Measurements from ENCODE around the gene RNF215.
A peak's percentile ranks its signal among the peaks of the same experiment; 100 is the strongest.
"Not testable (repeated sequence)": the region's sequence is repeated elsewhere in the genome, so short reads cannot be mapped to it uniquely, and the experiment has no call there.

RNF215 gene

DNA sequence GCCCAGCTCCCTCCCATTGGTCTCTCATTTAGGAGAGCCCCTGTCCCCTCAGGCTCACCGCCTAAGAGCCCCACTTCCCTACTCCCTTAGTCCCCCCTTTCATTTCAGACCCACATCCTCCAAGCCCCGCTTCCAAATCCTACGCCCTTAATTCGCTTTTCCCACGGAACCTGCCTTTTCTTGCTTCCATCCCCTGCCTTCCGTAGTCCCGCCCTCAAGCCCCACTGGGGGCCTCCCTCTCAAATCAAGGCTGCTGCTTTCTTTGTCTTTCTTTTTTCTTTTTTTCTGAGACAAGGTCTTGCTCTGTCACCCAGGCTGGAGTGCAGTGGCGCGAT, 30.0 kb downstream of the RNF215 start:
- no peak for DNase-seq

DNA sequence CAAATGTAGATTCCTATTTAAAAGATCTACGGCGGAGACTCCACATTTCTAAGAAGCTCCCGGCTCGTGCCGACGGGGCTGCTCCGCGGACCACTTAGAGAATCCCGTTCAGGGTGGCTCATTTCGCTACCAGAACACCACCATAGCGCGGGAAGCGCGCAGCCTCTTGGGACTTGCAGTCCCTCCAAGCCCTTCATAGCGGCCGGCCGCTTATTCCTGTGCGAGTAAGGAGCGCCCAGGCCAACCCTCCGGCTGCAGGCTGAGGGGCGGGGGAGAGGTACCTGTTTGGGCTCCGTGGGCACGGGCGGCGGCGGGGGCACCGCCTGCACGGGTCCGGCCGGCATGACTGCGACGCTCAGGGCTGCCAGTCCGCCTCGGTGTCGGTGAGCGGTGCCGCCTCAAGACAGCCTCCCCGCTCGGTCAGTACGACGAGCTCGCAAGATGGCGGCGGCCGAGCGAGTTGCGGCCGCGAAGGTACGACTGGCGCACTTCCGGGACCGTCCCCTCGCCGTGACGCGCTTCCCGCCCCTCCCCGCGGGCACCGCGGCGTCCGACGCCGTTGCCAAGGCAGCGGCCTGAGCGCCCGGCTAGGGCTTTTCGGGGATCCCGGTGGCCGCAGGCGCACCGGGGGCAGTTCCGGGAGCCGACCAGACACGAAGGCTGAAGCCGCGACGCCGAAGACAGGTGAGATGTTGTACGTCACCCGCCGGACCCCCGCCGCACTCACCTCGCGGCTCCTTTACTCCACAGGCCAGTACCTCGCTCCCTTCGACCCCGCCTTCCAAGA, 30.6 kb downstream of the RNF215 start, which contains the start of the genes CCDC157 and SF3A1:
CCDC157 (plus strand) TSS at position 559 of the 787 bp plus-strand sequence. CDS start 8,994 bp downstream, outside the sequence.
SF3A1 (minus strand) TSS at position 446 of the 787 bp plus-strand sequence; CDS start at position 344, 102 bp downstream.
- DNase-seq, result peak; percentile 86

DNA sequence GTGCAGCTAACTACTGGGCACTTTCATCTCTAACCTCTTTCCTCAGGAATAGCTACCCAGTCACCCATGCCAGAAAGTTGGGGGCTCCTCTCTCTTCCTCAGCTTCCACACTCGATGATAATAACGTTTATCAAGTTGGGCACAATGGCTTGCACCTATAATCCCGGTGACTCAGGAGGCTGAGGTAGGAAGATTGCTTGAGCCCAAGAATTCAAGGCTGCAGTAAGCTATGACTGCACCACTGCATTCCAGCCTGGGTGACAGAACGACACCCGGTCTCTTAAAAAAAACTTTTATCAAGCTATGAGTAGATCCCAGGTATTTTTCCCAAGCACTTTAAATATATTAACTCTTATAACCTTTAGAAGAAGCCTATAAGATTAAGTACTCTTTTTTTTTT, 32.6 kb downstream of the RNF215 start:
- no peak for DNase-seq

DNA sequence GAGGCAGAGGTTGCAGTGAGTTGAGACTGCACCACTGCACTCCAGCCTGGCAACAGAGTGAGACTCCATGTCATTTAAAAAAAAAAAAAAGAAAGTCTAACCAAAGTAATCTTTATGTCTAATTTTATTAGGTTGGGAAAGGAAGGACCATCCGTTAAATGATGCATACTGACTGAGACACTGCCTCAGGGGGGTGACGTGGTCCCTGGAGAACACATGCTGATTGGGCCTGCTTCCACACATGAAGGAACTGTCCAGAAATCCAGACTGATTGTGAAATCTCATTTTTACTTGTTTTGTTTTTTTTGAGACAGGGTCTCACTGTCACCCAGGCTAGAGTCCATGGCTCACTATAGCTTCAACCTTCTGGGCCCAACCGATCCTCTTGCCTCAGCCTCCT, 36.0 kb downstream of the RNF215 start:
- no peak for DNase-seq

DNA sequence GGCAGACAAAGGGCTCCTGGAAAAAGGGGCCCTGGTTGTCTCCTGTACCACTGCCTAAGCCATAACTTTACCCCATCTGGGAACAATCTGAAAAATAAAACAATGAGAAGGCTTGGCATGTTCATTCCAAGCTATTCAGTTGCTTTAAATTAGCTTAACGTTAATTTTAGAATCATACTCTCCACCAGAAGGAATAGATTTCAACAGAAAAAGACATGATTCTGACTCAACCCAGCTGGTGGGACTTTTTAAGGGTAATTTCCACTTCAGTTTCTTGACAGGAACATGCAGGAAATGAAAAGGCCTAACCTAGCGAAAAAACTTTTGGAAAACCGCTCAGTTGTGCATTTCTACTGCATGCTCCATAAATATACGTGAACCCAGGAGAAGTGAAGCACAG, 38.4 kb downstream of the RNF215 start:
- no peak for DNase-seq

DNA sequence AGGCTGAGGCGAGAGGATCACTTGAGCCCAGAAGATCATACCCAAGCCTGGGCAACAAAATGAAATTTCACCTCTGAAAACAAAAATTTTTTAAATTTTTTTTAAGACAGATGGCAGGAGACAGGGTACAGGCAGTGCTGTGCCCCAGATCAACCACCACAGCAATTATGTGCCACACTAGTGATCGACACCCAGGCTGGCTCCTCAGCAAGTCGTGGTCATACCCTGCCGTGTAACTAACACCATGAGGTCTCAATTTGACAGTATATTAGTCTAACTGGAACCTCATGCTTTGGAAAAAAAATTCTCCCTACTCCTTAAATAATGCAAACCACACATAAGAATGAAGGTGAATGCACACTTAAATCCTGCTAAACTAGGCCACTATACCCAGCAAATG, 38.8 kb downstream of the RNF215 start:
- no peak for DNase-seq

DNA sequence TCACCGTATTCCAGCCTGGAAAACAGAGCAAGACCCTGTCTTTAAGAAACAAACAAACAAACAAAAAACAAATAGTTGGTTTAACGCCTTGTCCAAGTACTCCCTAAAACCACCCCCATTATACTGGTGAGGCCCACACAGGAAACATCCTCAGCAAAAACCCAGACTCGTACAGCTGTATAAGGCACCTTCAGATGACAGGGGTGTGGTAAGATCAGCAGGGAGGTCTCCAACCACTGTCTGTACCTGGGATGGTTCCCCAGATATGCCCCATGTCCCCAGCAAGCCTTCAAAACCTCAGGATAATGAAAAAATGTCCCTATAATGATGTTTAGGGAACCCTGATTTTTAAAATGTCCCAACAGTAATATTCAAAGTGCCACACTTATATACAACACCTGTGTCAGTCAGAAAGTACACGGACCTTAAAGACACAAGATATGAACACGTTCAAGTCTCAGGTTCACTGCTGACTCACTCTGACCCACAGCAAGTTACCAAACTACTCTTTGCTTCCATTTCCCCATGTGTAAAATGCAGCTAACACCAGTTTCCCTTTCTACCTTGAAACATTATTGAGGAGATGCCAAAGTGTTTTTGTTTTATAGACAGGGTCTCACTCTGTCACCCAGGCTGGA, 39.8 kb downstream of the RNF215 start:
- DNase-seq, result no peak

DNA sequence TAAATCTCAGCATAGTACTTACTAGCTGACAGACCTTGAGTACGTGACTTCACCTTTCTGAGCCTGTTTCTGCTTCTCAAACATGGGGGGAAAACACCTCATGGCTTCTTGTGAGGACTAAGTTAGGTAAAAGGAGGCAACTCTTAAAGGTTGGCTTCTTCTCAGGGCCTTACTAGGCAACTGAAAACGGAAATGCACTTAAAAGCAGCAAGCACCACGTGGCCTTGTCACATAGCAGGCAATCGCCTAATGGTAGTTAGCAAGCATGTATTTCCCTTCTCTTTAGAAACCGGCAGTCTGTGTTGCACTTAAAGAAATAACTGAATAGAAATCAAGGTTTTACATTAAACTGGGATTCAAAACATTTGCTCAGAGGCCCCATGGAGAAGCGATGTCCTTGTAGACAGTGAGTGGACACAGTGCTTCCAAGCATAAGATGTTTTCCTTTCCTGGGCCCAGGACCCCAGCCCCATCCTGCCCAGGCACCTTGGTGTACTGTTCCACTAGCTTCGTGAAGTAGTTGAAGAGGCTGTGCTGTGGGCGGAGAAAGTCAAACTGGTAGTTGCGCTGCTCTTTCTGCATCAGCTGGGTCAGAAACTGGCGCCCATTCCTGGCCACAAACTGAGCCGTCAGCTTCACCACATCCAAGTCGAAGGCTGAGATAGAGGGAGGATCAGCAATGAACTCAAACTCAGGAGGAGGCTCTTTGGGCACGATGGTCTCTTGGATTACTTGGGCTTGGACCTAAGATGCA, 42.6 kb downstream of the RNF215 start:
- peak; percentile 30 for DNase-seq

DNA sequence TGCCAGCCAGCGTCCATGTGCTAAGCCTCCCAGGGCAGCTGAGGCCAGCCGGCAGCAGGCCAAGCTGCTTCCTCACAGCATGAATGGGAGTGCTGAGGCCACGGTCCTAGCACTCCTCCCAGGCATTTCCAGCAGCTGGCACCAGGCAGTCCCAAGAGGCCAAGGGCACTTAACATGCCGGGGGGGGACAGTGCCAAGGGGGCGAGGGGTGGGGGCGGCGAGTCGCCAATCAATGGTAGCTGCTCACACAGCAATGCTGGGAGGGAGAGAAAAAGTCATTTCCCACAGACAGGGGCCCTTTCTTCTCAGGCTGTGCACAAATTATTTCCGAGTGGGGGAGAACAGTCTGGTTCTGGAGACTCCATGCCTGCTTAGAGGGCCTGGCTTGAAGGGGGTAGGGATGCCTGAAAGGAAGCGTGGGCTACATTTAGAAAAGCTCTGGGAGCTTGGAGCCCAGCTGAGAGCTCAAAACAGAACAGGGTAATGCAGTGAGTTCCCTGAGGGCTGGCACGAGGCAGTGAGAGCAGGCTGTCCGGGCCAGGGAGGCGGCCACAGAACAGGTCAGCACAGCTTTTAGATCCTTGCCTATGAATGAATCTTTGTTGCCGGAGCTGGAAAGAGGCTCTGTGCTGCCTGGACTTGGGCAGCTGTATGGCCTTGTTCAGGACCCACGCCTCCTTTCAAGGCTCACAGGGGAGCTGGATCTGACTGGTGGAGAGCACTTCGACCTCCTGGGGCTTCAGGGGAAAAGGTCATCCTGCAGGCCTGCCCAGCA, 46.1 kb downstream of the RNF215 start:
- DNase-seq, result no peak

DNA sequence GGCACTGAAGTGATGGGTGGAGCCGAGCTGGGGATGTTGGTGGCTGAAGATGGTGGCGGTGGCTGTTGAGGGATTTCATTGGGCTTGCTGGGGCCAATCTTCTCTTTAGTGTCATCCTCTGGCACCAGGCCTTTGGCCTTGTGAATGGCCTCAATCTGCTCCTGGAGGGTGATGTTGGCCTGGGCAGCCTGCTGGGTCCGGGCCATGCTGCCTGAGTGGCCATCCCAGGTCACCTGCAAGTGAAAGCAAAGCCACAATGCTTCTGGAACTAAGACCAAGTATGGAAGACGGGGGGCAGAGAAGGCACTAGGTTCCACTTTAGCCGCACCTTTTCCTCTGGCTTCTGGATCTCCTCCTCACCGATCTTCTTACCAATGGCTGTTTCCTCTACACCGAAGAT, 48.4 kb downstream of the RNF215 start:
- no peak for DNase-seq

DNA sequence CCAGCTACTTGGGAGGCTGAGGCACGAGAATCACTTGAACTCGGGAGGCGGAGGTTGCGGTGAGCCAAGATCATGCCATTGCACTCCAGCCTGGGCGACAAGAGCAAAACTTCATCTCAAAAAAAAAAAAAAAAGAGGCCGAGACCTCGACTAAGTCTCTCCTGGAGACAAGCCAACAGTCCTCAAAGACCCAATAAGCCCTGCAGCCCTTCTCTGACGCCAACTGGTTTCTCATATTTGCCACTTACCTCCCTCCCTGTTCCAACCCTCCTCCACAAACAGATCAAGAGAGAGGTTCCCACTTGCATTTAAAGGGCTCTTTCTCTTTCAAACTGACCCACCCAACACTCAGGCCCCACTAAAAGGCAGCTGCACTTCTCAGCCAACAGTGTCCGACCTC, 48.9 kb downstream of the RNF215 start:
- not testable (repeated sequence) for DNase-seq

DNA sequence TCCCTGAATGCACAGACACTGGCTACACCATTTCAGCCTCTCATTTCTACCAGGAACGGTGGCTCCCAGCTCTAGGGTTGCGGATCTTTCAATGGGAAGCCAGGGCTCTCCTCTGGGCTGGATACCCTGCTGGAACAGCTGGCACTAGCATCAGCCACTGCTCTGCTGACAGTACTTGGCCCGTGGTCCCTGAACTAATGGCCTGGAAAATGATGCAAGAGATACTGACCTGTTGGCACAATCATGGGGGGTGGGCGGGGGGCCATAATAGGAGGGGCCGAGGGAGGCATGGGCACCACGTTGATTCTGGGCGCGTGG, 49.8 kb downstream of the RNF215 start:
- DNase-seq, result no peak

DNA sequence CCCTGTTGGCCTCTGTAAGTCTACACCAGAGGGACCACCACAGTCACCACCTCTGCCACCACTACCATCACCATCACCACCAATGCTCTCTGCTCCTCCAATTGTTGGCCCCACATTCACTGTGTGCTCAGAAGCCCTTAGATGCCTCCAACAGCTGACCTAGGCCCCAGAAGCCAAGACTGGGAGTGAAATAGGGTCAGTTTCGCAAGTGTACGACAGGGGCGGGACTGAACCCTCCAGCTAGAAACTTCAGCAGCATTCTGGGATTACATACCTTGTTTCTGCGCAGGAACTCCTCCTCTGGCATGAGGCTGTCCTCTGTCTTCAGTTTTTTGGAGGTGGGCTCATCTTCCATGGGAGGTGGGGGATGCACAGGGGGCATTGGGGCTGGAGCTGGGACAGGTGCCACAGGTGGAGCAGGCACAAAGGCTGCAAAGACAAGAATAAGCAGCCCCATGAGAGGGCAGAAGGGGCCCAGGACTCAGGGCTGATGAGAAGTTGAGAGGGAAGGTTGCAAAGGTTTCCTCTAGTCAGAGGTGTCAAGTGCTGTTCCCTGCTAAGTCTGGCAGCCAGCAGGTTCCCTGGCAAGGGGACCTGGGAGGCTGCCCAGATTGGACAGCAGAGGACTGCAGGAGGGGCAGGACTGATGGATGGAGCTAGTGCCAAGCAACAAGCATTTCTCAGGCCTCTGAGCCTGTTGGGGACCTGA, 50.3 kb downstream of the RNF215 start:
- DNase-seq, result no peak

DNA sequence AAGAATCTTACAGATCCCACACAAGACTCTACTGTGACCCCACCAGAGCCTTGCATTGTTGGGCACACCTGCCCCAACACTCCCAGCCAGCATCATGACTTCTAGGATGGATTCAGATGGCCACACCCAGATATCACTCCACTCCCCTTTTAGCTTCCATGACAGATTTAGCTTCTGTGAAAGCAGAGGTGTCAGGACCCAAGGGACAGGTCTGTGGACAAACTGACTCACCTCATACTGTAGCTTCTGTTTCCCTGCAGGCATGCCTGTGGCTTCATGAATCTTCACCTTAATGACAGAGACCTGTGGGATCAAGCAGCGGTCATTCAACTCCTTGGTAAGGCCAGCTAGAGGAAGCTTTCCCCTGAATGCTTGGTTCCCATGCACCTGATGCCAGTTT, 52.0 kb downstream of the RNF215 start:
- no peak for DNase-seq

DNA sequence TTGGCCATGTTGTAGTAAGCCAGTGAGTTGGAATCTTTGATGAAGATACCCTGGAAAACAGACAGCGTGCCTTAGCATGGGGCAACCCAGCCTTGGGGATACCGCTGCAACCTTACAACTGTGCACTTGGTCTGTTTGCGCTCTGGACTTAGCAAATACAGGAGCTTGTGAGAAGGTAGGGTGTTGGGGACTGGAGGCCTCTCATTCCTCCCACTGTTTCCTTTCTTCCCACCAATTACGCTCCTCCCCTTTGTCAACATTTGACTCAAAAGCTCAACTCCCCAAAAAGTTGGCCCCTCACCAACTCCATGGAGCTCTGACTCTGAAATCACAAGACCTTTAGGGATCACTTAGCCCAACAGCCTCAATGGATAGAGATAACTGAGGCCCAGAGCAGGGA, 52.6 kb downstream of the RNF215 start:
- DNase-seq, result no peak

DNA sequence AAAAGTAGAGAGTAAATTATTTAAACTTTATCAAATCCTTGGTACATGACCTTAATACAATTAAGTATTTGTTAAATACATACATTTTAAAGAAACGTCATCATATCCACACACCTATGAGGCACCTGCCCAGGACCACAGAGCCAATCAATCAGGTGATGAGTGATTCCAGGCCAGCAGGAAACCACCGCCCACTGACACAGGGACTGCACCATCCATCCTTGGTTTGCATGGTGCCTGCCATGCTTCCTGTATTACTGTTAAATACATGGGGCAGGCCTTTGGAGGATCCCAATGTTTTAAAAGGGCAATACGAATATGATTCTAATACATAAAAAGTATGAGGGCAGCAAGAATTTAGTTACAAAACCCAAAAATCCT, 53.5 kb downstream of the RNF215 start:
- DNase-seq, result no peak

DNA sequence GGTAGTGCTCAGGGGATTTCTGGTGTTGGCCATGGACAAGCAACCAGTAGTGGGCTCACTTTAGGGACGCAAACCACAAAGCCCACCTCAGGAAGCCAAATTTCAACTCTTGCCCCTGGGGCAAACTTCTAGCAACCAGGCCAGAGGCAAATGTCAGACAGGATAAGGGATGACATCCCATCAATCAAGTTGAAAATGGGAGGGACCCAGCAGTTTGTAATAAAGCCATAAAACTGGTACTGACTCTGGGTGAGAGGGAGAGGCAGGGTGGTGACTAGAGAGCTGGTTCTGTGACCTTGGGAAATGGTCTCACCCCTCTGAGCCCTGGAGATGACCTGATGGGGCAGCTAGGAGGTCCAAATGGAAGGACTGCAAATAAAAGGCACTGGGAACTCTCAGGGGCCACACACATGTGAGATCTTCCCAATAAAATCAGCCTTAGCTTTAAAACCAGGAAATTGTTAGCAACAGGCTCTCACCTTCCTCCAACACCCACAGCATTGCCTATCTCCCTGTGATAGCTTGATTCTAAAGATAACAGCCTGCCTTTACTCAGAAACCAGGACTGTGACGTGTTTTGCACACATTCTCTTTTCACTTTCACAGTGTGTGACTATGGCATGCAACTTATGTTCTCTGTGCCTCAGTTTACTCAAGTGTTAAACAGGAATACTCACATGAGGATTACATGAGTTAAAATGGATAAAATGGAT, 54.1 kb downstream of the RNF215 start:
- DNase-seq, result no peak

DNA sequence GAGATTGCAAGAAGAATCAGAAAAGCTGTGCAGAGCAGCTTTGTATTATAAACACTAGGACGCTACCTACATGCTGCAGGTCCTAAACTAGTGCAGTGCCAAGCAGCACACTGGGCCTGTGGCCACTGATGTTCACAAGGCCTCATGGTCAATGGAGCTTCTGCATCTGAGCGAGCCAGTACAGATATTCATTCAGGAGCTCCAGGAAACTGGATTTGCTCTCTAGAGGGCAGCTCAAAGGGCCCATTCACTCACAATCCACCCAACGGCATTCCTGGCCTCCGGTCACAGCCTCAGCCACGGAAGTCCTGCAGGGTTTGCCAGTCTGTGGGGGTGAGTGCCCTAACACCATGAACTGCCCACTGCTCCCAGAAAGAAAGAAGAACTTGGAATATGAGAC, 54.7 kb downstream of the RNF215 start:
- no peak for DNase-seq

Measured in CD4-positive, alpha-beta T cell treated with Interleukin-10 for 1 hour (primary cell).